ENCODE results near the gene TTC9. TPM values are rescaled to one million over a fixed set of nuclear protein-coding genes. Genes with fewer than 3 reads are reported as not detected.

TTC9 gene
- polyA plus RNA-seq, 3 donors = 0.99 to 2.1 (median 1.2) TPM

- peaks cover 0 to 1% (median 0%) of the 10 kb centered on the region in 7 donors for H3K9me3 Mint-ChIP-seq
- Histone ChIP-seq H4K20me1 (ENCODE audit: insufficient read depth, low read length) (no peaks in the 10 kb centered on the region), H3K9me3 (replicated peaks in 1 of 2; ENCODE audit: control insufficient read depth in 1 of 2, insufficient read depth in 1 of 2, low read length in 2 of 2) (no peaks in the 10 kb centered on the region), H3K36me3 (replicated peaks in 1 of 2; ENCODE audit: control insufficient read depth in 1 of 2, insufficient read depth in 2 of 2, low read length in 2 of 2) (no peaks in the 10 kb centered on the region), H3K4me3 (replicated peaks in 1 of 3; ENCODE audit: low read depth in 2 of 3, low read length in 3 of 3) (no peak overlapping the region), H3K79me2 (ENCODE audit: insufficient read depth, low read length) (no peaks in the 10 kb centered on the region), H3K4me1 (ENCODE audit: control insufficient read depth in 1 of 2, insufficient read depth in 2 of 2, low read length in 2 of 2) (no peaks in the 10 kb centered on the region), H2AFZ (ENCODE audit: insufficient read depth, low read depth, low read length, poor library complexity, severe bottlenecking) (no peak overlapping the region), H3K27ac (ENCODE audit: low read depth in 1 of 2, low read length in 2 of 2) (no peak overlapping the region), H3K27me3 (ENCODE audit: control insufficient read depth in 2 of 2, insufficient read depth in 2 of 2, low read length in 2 of 2) (no peaks in the 10 kb centered on the region), H3K4me2 (replicated peaks; ENCODE audit: extremely low read depth, low read length, poor library complexity, severe bottlenecking) (no peak overlapping the region), H3K9ac (ENCODE audit: insufficient read depth, low read length, poor library complexity, severe bottlenecking) (no peak overlapping the region)
- DNase-seq = no peak
- intact Hi-C loops (cut with micrococcal nuclease) = no loop called here
- no peak overlapping the region for H3K27ac Mint-ChIP-seq
- H3K4me1 Mint-ChIP-seq = no peaks in the 10 kb centered on the region
- H3K27me3 Mint-ChIP-seq (ENCODE audit: low read depth in 3 of 3) = peaks cover 1 to 9% (median 3%) of the 10 kb centered on the region in 3 donors
- 100% methylated on average over 1 of the region's 2 CpGs for WGBS (ENCODE audit: insufficient coverage)
- H3K4me3 Mint-ChIP-seq = no peak overlapping the region
- no peak for TF ChIP-seq CTCF (IDR thresholded peaks at IDR 0.05)
- H3K36me3 Mint-ChIP-seq = no peaks in the 10 kb centered on the region
These were observed 79.8 kb downstream of the TTC9 start for GRCh38 chr14:70721542-70721941.

GRCh38 chr14:70722418-70722817 lies 80.7 kb downstream of the TTC9 start:
- Histone ChIP-seq H3K27ac (ENCODE audit: low read depth in 1 of 2, low read length in 2 of 2) (no peak overlapping the region), H3K9me3 (replicated peaks in 1 of 2; ENCODE audit: control insufficient read depth in 1 of 2, insufficient read depth in 1 of 2, low read length in 2 of 2) (no peaks in the 10 kb centered on the region), H3K4me2 (replicated peaks; ENCODE audit: extremely low read depth, low read length, poor library complexity, severe bottlenecking) (no peak overlapping the region), H4K20me1 (ENCODE audit: insufficient read depth, low read length) (no peaks in the 10 kb centered on the region), H3K4me3 (replicated peaks in 1 of 3; ENCODE audit: low read depth in 2 of 3, low read length in 3 of 3) (no peak overlapping the region), H3K9ac (ENCODE audit: insufficient read depth, low read length, poor library complexity, severe bottlenecking) (no peak overlapping the region), H3K4me1 (ENCODE audit: control insufficient read depth in 1 of 2, insufficient read depth in 2 of 2, low read length in 2 of 2) (no peaks in the 10 kb centered on the region), H3K27me3 (ENCODE audit: control insufficient read depth in 2 of 2, insufficient read depth in 2 of 2, low read length in 2 of 2) (no peaks in the 10 kb centered on the region), H2AFZ (ENCODE audit: insufficient read depth, low read depth, low read length, poor library complexity, severe bottlenecking) (no peak overlapping the region), H3K79me2 (ENCODE audit: insufficient read depth, low read length) (no peaks in the 10 kb centered on the region), H3K36me3 (replicated peaks in 1 of 2; ENCODE audit: control insufficient read depth in 1 of 2, insufficient read depth in 2 of 2, low read length in 2 of 2) (no peaks in the 10 kb centered on the region)
- Mint-ChIP-seq H3K4me3 (no peak overlapping the region), H3K9me3 (peaks cover 0 to 1% (median 0%) of the 10 kb centered on the region in 7 donors), H3K4me1 (no peaks in the 10 kb centered on the region), H3K27ac (no peak overlapping the region), H3K36me3 (no peaks in the 10 kb centered on the region), H3K27me3 (ENCODE audit: low read depth in 3 of 3) (peaks cover 1 to 9% (median 3%) of the 10 kb centered on the region in 3 donors)
- WGBS (ENCODE audit: insufficient coverage) = no CpG with 5 or more reads among the region's 3 CpGs
- TF ChIP-seq CTCF (IDR thresholded peaks at IDR 0.05) = no peak
- DNase-seq = no peak
- intact Hi-C loops (cut with micrococcal nuclease) = no loop called here
